Measurements from ENCODE around the gene LAMTOR4. TPM values are rescaled to one million over a fixed set of nuclear protein-coding genes. Genes with fewer than 3 reads are reported as not detected.

The LAMTOR4 gene
- polyA plus RNA-seq, 1 donor from 2014 or later: 333 TPM

DNA sequence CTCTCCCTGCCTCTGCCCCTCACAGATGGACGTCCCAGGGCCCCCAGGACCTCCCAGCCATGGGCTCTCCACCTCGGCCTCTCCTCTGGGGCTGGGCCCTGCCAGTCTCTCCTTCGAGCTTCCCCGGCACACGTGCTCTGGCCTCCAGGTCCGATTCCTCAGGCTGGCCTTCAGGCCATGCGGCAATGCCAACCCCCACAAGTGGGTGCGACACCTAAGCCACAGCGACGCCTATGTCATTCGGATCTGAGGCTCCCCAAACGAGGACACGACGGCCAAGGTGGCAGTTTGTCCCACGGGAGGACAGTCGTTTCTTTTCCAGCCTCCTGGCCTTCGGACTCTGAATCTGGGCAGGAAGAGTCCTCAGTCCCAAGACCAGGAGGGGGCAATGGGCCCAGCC, 42.1 kb upstream of the LAMTOR4 start:
- H3K9me3 ChIP-seq (ENCODE audit: low read length): no peaks in the 10 kb centered on the region
- no peaks in the 10 kb centered on the region for H3K36me3 ChIP-seq (ENCODE audit: insufficient read depth, low read length)
- no peaks in the 10 kb centered on the region for H3K27me3 ChIP-seq (ENCODE audit: insufficient read depth, low read depth, low read length)
- no peaks in the 10 kb centered on the region for H3F3A ChIP-seq (ENCODE audit: insufficient read depth, low read length, poor library complexity, severe bottlenecking)
- H3K27ac ChIP-seq (ENCODE audit: low read length): no peak overlapping the region
- no peak overlapping the region for H3K4me2 ChIP-seq (ENCODE audit: low read length)
- H3K79me2 ChIP-seq (replicated peaks; ENCODE audit: insufficient read depth, low read length): no peaks in the 10 kb centered on the region
- H3K9me2 ChIP-seq (ENCODE audit: insufficient read depth, low read length): no peaks in the 10 kb centered on the region
- TF ChIP-seq EP300 (conservative IDR thresholded peaks at IDR 0.05; ENCODE audit: poor library complexity, severe bottlenecking): no peak
- no peak for TF ChIP-seq RAD21 (conservative IDR thresholded peaks at IDR 0.05)
- no peak overlapping the region for H2AFZ ChIP-seq (ENCODE audit: low read depth, low read length)
- no peaks in the 10 kb centered on the region for H4K20me1 ChIP-seq (ENCODE audit: insufficient read depth)
- no peak overlapping the region for H3K4me3 ChIP-seq (ENCODE audit: low read length)
- H3K9ac ChIP-seq (ENCODE audit: low read length): no peak overlapping the region

DNA sequence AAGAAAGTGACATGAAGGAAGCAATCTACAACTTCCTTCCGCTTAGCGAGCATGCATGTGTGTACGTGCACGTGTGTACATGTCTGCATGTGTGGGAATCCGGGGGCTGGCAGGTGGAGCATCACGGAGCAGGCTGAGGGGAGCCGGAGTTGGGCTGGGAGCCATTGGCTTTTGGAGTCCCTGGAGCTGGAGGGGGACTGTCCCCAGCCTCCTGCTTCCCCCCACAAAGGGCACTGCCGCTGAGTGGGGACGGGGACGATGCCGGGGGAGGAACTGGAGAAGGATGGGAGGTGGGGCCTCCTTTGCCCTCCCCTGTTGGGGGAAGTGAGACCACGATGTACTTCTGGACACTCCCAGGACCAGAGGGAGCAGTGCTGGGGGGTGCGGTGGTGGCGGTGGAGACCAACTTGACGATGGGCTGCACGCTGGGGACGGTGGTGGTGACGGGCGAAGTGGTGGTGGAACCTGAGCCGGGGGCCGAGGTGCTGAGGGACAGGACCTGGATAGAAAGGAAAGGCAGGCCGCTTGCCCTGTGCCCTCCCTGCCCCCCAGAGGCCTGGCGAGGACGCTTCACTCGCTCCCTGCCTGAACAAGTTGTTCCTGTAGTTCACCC, 41.5 kb upstream of the LAMTOR4 start:
- no peaks in the 10 kb centered on the region for H3K9me2 ChIP-seq (ENCODE audit: insufficient read depth, low read length)
- H3K4me3 ChIP-seq (ENCODE audit: low read length): no peak overlapping the region
- H3K79me2 ChIP-seq (replicated peaks; ENCODE audit: insufficient read depth, low read length): no peaks in the 10 kb centered on the region
- no peak overlapping the region for H2AFZ ChIP-seq (ENCODE audit: low read depth, low read length)
- no peak overlapping the region for H3K4me2 ChIP-seq (ENCODE audit: low read length)
- TF ChIP-seq CTCF (IDR thresholded peaks at IDR 0.05; ENCODE audit: poor library complexity, severe bottlenecking) (no peak), RAD21 (conservative IDR thresholded peaks at IDR 0.05) (no peak), TAF1 (IDR thresholded peaks at IDR 0.05; ENCODE audit: low read depth) (no peak), SMC3 (conservative IDR thresholded peaks at IDR 0.05; ENCODE audit: poor library complexity) (no peak), POLR2AphosphoS5 (IDR thresholded peaks at IDR 0.05) (no peak), MXI1 (conservative IDR thresholded peaks at IDR 0.05; ENCODE audit: poor library complexity, severe bottlenecking) (no peak), EP300 (conservative IDR thresholded peaks at IDR 0.05; ENCODE audit: poor library complexity, severe bottlenecking) (no peak), EZH2 (IDR thresholded peaks at IDR 0.05; ENCODE audit: borderline replicate concordance, insufficient read depth, low read length, poor library complexity, severe bottlenecking) (no peak)
- TF ChIP-seq, protein P1, sequence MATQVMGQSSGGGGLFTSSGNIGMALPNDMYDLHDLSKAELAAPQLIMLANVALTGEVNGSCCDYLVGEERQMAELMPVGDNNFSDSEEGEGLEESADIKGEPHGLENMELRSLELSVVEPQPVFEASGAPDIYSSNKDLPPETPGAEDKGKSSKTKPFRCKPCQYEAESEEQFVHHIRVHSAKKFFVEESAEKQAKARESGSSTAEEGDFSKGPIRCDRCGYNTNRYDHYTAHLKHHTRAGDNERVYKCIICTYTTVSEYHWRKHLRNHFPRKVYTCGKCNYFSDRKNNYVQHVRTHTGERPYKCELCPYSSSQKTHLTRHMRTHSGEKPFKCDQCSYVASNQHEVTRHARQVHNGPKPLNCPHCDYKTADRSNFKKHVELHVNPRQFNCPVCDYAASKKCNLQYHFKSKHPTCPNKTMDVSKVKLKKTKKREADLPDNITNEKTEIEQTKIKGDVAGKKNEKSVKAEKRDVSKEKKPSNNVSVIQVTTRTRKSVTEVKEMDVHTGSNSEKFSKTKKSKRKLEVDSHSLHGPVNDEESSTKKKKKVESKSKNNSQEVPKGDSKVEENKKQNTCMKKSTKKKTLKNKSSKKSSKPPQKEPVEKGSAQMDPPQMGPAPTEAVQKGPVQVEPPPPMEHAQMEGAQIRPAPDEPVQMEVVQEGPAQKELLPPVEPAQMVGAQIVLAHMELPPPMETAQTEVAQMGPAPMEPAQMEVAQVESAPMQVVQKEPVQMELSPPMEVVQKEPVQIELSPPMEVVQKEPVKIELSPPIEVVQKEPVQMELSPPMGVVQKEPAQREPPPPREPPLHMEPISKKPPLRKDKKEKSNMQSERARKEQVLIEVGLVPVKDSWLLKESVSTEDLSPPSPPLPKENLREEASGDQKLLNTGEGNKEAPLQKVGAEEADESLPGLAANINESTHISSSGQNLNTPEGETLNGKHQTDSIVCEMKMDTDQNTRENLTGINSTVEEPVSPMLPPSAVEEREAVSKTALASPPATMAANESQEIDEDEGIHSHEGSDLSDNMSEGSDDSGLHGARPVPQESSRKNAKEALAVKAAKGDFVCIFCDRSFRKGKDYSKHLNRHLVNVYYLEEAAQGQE (IDR thresholded peaks at IDR 0.05; ENCODE audit: borderline replicate concordance): no peak
- no peaks in the 10 kb centered on the region for H3K27me3 ChIP-seq (ENCODE audit: insufficient read depth, low read depth, low read length)
- H4K20me1 ChIP-seq (ENCODE audit: insufficient read depth): no peaks in the 10 kb centered on the region
- H3K9ac ChIP-seq (ENCODE audit: low read length): no peak overlapping the region
- H3K27ac ChIP-seq (ENCODE audit: low read length): no peak overlapping the region
- H3K36me3 ChIP-seq (ENCODE audit: insufficient read depth, low read length): no peaks in the 10 kb centered on the region
- H3F3A ChIP-seq (ENCODE audit: insufficient read depth, low read length, poor library complexity, severe bottlenecking): no peaks in the 10 kb centered on the region
- no peaks in the 10 kb centered on the region for H3K9me3 ChIP-seq (ENCODE audit: low read length)

All from neural cell (in vitro differentiated cells).